Liver (tissue), 3 donors: ENCODE results near the gene FKBP3.

Experiments
- EGR1 ChIP-seq, 2 donors: IDR thresholded peaks; 2 replicates each; pipeline ENCODE4 v1.6.1; 2016 to 2018; ENCODE audit warnings: antibody characterized with exemption in 2 of 2, low read depth in 2 of 2
- FOXA1 ChIP-seq: IDR thresholded peaks from 2 replicates; pipeline ENCODE4 v1.6.1; 2016; ENCODE audit warnings: antibody characterized with exemption
- FOXA2 ChIP-seq: IDR thresholded peaks from 2 replicates; pipeline ENCODE4 v1.6.1; 2016; ENCODE audit warnings: antibody characterized with exemption
- GABPA ChIP-seq, 2 donors: IDR thresholded peaks in 1 of 2; conservative IDR thresholded peaks in 1 of 2; 2 replicates each; pipeline ENCODE4 v1.6.1; 2016; ENCODE audit warnings: antibody characterized with exemption in 2 of 2, mild to moderate bottlenecking in 1 of 2, moderate library complexity in 1 of 2
- JUND ChIP-seq, 2 donors: IDR thresholded peaks; 2 replicates each; pipeline ENCODE4 v1.6.1; 2016; ENCODE audit warnings: antibody characterized with exemption in 2 of 2
- RAD21 ChIP-seq, 2 donors: IDR thresholded peaks; 2 replicates each; pipeline ENCODE4 v1.6.1; 2016; ENCODE audit warnings: antibody characterized with exemption in 2 of 2, mild to moderate bottlenecking in 2 of 2
- SP1 ChIP-seq: IDR thresholded peaks from 2 replicates; pipeline ENCODE4 v1.6.1; 2018; ENCODE audit warnings: antibody characterized with exemption, mild to moderate bottlenecking
- TAF1 ChIP-seq: conservative IDR thresholded peaks from 2 replicates; pipeline ENCODE4 v1.6.1; 2016; ENCODE audit warnings: antibody characterized with exemption, mild to moderate bottlenecking
- YY1 ChIP-seq: IDR thresholded peaks from 2 replicates; pipeline ENCODE4 v1.6.1; 2016; ENCODE audit warnings: antibody characterized with exemption, mild to moderate bottlenecking
- TF ChIP-seq, protein P1 (sequence below): fragments of 150-350 bp; IDR thresholded peaks from 2 replicates; pipeline ENCODE4 v1.5.1; 2017; ENCODE audit warnings: improper control_type of control experiment, low read depth, low read length; ENCODE audit not compliant: missing input control
- TF ChIP-seq, protein P2 (sequence below): IDR thresholded peaks from 2 replicates; pipeline ENCODE4 v1.6.1; 2016; ENCODE audit warnings: antibody characterized with exemption
- TF ChIP-seq, protein P3 (sequence below): IDR thresholded peaks from 2 replicates; pipeline ENCODE4 v1.6.1; 2016; ENCODE audit warnings: antibody characterized with exemption
- TF ChIP-seq, protein P4 (sequence below): IDR thresholded peaks from 2 replicates; pipeline ENCODE4 v1.6.1; 2016; ENCODE audit warnings: antibody characterized with exemption, mild to moderate bottlenecking
- TF ChIP-seq, protein P5 (sequence below): IDR thresholded peaks from 2 replicates; pipeline ENCODE4 v1.6.1; 2016; ENCODE audit warnings: antibody characterized with exemption
- donor health status: healthy.
- donor health status: healthy.

DNA sequence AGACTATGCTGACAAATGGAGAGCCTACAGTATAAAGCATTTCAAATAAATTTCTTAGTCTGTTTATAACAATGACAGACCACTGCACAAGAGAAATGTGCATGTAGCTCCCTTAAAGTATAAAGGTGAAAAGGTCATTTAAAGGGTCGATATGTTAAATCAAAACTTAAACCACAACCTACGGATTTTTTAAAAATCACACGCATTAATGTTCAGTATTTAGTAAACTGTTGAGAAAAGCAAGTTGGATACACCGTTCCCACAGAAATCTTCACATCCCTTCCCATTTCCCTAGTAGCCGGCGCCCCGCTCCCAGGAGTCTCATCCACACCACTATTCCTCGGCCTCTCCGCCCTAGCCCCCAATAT is 614 bp downstream of the FKBP3 start:
- TF ChIP-seq, protein P1, sequence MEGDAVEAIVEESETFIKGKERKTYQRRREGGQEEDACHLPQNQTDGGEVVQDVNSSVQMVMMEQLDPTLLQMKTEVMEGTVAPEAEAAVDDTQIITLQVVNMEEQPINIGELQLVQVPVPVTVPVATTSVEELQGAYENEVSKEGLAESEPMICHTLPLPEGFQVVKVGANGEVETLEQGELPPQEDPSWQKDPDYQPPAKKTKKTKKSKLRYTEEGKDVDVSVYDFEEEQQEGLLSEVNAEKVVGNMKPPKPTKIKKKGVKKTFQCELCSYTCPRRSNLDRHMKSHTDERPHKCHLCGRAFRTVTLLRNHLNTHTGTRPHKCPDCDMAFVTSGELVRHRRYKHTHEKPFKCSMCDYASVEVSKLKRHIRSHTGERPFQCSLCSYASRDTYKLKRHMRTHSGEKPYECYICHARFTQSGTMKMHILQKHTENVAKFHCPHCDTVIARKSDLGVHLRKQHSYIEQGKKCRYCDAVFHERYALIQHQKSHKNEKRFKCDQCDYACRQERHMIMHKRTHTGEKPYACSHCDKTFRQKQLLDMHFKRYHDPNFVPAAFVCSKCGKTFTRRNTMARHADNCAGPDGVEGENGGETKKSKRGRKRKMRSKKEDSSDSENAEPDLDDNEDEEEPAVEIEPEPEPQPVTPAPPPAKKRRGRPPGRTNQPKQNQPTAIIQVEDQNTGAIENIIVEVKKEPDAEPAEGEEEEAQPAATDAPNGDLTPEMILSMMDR = no peak
- TF ChIP-seq EGR1 (IDR thresholded peaks at IDR 0.05; ENCODE audit: low read depth in 2 of 2) = no peak
- TF ChIP-seq JUND (IDR thresholded peaks at IDR 0.05) = no peak
- no peak for TF ChIP-seq TAF1
- no peak for TF ChIP-seq SP1
- TF ChIP-seq, protein P2, sequence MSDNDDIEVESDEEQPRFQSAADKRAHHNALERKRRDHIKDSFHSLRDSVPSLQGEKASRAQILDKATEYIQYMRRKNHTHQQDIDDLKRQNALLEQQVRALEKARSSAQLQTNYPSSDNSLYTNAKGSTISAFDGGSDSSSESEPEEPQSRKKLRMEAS = no peak
- TF ChIP-seq, protein P3, sequence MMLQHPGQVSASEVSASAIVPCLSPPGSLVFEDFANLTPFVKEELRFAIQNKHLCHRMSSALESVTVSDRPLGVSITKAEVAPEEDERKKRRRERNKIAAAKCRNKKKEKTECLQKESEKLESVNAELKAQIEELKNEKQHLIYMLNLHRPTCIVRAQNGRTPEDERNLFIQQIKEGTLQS = no peak
- TF ChIP-seq, protein P4, sequence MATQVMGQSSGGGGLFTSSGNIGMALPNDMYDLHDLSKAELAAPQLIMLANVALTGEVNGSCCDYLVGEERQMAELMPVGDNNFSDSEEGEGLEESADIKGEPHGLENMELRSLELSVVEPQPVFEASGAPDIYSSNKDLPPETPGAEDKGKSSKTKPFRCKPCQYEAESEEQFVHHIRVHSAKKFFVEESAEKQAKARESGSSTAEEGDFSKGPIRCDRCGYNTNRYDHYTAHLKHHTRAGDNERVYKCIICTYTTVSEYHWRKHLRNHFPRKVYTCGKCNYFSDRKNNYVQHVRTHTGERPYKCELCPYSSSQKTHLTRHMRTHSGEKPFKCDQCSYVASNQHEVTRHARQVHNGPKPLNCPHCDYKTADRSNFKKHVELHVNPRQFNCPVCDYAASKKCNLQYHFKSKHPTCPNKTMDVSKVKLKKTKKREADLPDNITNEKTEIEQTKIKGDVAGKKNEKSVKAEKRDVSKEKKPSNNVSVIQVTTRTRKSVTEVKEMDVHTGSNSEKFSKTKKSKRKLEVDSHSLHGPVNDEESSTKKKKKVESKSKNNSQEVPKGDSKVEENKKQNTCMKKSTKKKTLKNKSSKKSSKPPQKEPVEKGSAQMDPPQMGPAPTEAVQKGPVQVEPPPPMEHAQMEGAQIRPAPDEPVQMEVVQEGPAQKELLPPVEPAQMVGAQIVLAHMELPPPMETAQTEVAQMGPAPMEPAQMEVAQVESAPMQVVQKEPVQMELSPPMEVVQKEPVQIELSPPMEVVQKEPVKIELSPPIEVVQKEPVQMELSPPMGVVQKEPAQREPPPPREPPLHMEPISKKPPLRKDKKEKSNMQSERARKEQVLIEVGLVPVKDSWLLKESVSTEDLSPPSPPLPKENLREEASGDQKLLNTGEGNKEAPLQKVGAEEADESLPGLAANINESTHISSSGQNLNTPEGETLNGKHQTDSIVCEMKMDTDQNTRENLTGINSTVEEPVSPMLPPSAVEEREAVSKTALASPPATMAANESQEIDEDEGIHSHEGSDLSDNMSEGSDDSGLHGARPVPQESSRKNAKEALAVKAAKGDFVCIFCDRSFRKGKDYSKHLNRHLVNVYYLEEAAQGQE = no peak
- TF ChIP-seq YY1 = no peak
- TF ChIP-seq GABPA (IDR thresholded peaks at IDR 0.05 in 1 of 2, conservative IDR thresholded peaks at IDR 0.05 in 1 of 2) = no peak
- no peak for TF ChIP-seq FOXA1
- no peak for TF ChIP-seq RAD21 (IDR thresholded peaks at IDR 0.05)
- no peak for TF ChIP-seq FOXA2
- TF ChIP-seq, protein P5, sequence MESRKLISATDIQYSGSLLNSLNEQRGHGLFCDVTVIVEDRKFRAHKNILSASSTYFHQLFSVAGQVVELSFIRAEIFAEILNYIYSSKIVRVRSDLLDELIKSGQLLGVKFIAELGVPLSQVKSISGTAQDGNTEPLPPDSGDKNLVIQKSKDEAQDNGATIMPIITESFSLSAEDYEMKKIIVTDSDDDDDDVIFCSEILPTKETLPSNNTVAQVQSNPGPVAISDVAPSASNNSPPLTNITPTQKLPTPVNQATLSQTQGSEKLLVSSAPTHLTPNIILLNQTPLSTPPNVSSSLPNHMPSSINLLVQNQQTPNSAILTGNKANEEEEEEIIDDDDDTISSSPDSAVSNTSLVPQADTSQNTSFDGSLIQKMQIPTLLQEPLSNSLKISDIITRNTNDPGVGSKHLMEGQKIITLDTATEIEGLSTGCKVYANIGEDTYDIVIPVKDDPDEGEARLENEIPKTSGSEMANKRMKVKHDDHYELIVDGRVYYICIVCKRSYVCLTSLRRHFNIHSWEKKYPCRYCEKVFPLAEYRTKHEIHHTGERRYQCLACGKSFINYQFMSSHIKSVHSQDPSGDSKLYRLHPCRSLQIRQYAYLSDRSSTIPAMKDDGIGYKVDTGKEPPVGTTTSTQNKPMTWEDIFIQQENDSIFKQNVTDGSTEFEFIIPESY = no peak
